ENCODE data around the gene IGSF21.

GRCh38 chr1:18111605-18112297, 4.2 kb downstream of the IGSF21 start:
- no peak for TF ChIP-seq EZH2 (IDR thresholded peaks at IDR 0.05; ENCODE audit: borderline replicate concordance, low read depth, low read length, severe bottlenecking)
- TF ChIP-seq, protein P1, sequence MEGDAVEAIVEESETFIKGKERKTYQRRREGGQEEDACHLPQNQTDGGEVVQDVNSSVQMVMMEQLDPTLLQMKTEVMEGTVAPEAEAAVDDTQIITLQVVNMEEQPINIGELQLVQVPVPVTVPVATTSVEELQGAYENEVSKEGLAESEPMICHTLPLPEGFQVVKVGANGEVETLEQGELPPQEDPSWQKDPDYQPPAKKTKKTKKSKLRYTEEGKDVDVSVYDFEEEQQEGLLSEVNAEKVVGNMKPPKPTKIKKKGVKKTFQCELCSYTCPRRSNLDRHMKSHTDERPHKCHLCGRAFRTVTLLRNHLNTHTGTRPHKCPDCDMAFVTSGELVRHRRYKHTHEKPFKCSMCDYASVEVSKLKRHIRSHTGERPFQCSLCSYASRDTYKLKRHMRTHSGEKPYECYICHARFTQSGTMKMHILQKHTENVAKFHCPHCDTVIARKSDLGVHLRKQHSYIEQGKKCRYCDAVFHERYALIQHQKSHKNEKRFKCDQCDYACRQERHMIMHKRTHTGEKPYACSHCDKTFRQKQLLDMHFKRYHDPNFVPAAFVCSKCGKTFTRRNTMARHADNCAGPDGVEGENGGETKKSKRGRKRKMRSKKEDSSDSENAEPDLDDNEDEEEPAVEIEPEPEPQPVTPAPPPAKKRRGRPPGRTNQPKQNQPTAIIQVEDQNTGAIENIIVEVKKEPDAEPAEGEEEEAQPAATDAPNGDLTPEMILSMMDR (IDR thresholded peaks at IDR 0.05; ENCODE audit: extremely low read depth in 1 of 2, insufficient read depth in 1 of 2, low read depth in 1 of 2, low read length in 2 of 2), result no peak
- no peak for TF ChIP-seq POLR2AphosphoS5 (IDR thresholded peaks at IDR 0.05; ENCODE audit: insufficient read depth, low read depth, low read length)
- TF ChIP-seq, protein P2, sequence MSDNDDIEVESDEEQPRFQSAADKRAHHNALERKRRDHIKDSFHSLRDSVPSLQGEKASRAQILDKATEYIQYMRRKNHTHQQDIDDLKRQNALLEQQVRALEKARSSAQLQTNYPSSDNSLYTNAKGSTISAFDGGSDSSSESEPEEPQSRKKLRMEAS (IDR thresholded peaks at IDR 0.05; ENCODE audit: insufficient read depth, insufficient read length), result no peak
- TF ChIP-seq POLR2A (IDR thresholded peaks at IDR 0.05; ENCODE audit: low read depth, low read length), result no peak
- no peak for TF ChIP-seq GATA2 (IDR thresholded peaks at IDR 0.05; ENCODE audit: insufficient read depth, insufficient read length, low read depth, low read length)
- no peak for TF ChIP-seq JUN (IDR thresholded peaks at IDR 0.05; ENCODE audit: borderline replicate concordance, insufficient read depth, insufficient read length, low read depth)
- no peak for TF ChIP-seq MYC (IDR thresholded peaks at IDR 0.05; ENCODE audit: low read depth, low read length)
